K562 (cell line): ENCODE results near the gene LSS. TPM values are rescaled to one million over a fixed set of nuclear protein-coding genes. Genes with fewer than 3 reads are reported as not detected.

Experiments used
- ATAC-seq: fragments of 200-7000 bp; cut with Tn5 transposase; 3 replicates; pipeline ENCODE4 v1.9.1; 2020; ENCODE audit warnings: moderate library complexity
- BruUV-seq: library from RNA; stranded (reverse); fragments of 400-500 nt; replicated peaks from 2 replicates; lab custom pipeline; 2021; lab: Mats Ljungman, UMichigan
- CTCF ChIA-PET: fragments of 300-600 bp; formaldehyde crosslinking; extraction: SDS; loops from one replicate; lab custom pipeline; 2021; ENCODE audit warnings: low intra/inter-chr PET ratio; lab: Yijun Ruan, JAX
- POLR2A ChIA-PET: fragments of 300-600, 350-650 bp; sonication (Branson Sonifier 250); formaldehyde crosslinking; extraction: SDS; loops from one replicate; lab custom pipeline; 2021; ENCODE audit warnings: antibody characterized with exemption, inconsistent platforms; lab: Yijun Ruan, JAX
- DNase-seq, 4 experiments: peaks; one replicate each; pipeline versions ENCODE4 v3.0.0 to v3.0.0-alpha.2; 2011 to 2018; ENCODE audit warnings: low spot score in 3 of 4, mixed read lengths in 3 of 4; ENCODE audit errors: extremely low read depth in 1 of 4
- FAIRE-seq: peaks from 2 replicates; lab custom pipeline; 2011; peaks lifted over from hg19 to GRCh38; lab: Jason Lieb, UNC
- H2AFZ ChIP-seq: 2 replicates; pipeline ENCODE4 v1.6.0; 2011; ENCODE audit warnings: low read depth, low read length, control low read depth, inconsistent platforms
- H3K27ac ChIP-seq: fragments of 200-600 bp; 3 replicates; pipeline ENCODE4 v1.8.0; 2011; ENCODE audit warnings: low read depth, mild to moderate bottlenecking, control low read depth, inconsistent platforms, low read length, moderate library complexity, mixed read lengths; ENCODE audit errors: extremely low read depth
- H3K27me3 ChIP-seq, 2 experiments: fragments of 300-600 bp in 1 of 2; 2 replicates in 1 of 2; 3 replicates in 1 of 2; pipeline versions ENCODE4 v1.6.0 to v1.8.0; 2011; ENCODE audit warnings: inconsistent platforms in 2 of 2, low read length in 2 of 2, mild to moderate bottlenecking in 1 of 2, mixed read lengths in 1 of 2, moderate library complexity in 1 of 2; ENCODE audit not compliant: control insufficient read depth in 2 of 2, insufficient read depth in 2 of 2
- H3K36me3 ChIP-seq: fragments of 300-600 bp; 3 replicates; pipeline ENCODE4 v1.8.0; 2011; ENCODE audit warnings: mild to moderate bottlenecking, low read length, inconsistent platforms; ENCODE audit not compliant: control insufficient read depth, insufficient read depth
- H3K4me1 ChIP-seq, 2 experiments: fragments of 200-600 bp in 1 of 2; replicated peaks in 1 of 2; 2 replicates in 1 of 2; 3 replicates in 1 of 2; pipeline versions ENCODE4 v1.5.1 to v1.8.0; 2011; ENCODE audit warnings: inconsistent platforms in 2 of 2, low read length in 2 of 2, mild to moderate bottlenecking in 1 of 2, mixed read lengths in 1 of 2, moderate library complexity in 1 of 2; ENCODE audit not compliant: control insufficient read depth in 2 of 2, insufficient read depth in 2 of 2
- H3K4me2 ChIP-seq: 2 replicates; pipeline ENCODE4 v1.6.1; 2011; ENCODE audit warnings: low read length, control low read depth, inconsistent platforms, mixed read lengths; ENCODE audit not compliant: insufficient read depth
- H3K4me3 ChIP-seq: fragments of 200-600 bp; sonication (generic), shearing (Covaris generic); 2 replicates; pipeline ENCODE4 v1.5.1; 2016; ENCODE audit warnings: control low read depth, inconsistent platforms
- H3K79me2 ChIP-seq: fragments of 200-600 bp; 3 replicates; pipeline ENCODE4 v1.8.0; 2011; ENCODE audit warnings: low read length, inconsistent platforms; ENCODE audit not compliant: control insufficient read depth, insufficient read depth
- H3K9ac ChIP-seq, 2 experiments: 2 replicates each; pipeline versions ENCODE4 v1.6.0 to v1.6.1; 2011; ENCODE audit warnings: low read depth in 2 of 2, low read length in 2 of 2, control low read depth in 1 of 2, inconsistent platforms in 1 of 2, mild to moderate bottlenecking in 1 of 2, mixed read lengths in 1 of 2; ENCODE audit not compliant: insufficient read depth in 1 of 2
- H3K9me1 ChIP-seq: one replicate; pipeline ENCODE4 v1.6.0; 2011; ENCODE audit warnings: inconsistent platforms, mild to moderate bottlenecking, low read length, moderate library complexity; ENCODE audit not compliant: control insufficient read depth, insufficient read depth
- H3K9me3 ChIP-seq: replicated peaks from 2 replicates; pipeline ENCODE4 v1.5.1; 2011; ENCODE audit warnings: low read depth, low read length, inconsistent platforms; ENCODE audit not compliant: control insufficient read depth, insufficient read depth
- H4K20me1 ChIP-seq: replicated peaks from 2 replicates; pipeline ENCODE4 v1.6.1; 2011; ENCODE audit warnings: low read length, inconsistent platforms, mixed read lengths; ENCODE audit not compliant: control insufficient read depth, insufficient read depth
- HNRNPLL ChIP-seq: fragments of 200-400 bp; formaldehyde crosslinking; IDR thresholded peaks from 2 replicates; pipeline ENCODE4 v1.6.1; 2017; ENCODE audit warnings: low read length, low read depth, mild to moderate bottlenecking; ENCODE audit not compliant: poor library complexity, severe bottlenecking
- STAG1 ChIP-seq: sonication (generic); formaldehyde crosslinking; IDR thresholded peaks from 2 replicates; pipeline ENCODE4 v1.5.0; 2020; ENCODE audit warnings: missing genetic modification reagents, borderline replicate concordance
- TBP ChIP-seq: optimal IDR thresholded peaks from 2 replicates; pipeline ENCODE3; 2011; ENCODE audit warnings: low read depth, low read length, improper control_type of control experiment
- UBTF ChIP-seq, 2 experiments: IDR thresholded peaks; 2 replicates each; pipeline ENCODE4 v1.6.1; 2012; ENCODE audit warnings: improper control_type of control experiment in 2 of 2, low read depth in 2 of 2, low read length in 2 of 2, borderline replicate concordance in 1 of 2
- WGBS: fragments of 100-300 bp; shearing (Covaris generic); methylation state at CpG from one replicate; pipeline ENCODE4 v1.1.6; 2016; ENCODE audit warnings: low coverage, mixed read lengths; ENCODE audit not compliant: insufficient coverage; ENCODE audit errors: missing lambda C conversion rate; 5-methylcytosine and 5-hydroxymethylcytosine counted together
- in situ Hi-C: fragments of 300-500 bp; cut with MboI; formaldehyde crosslinking; loops from 4 replicates; pipeline ENCODE4 v1.15.0; 2018; ENCODE audit warnings: inconsistent platforms, mixed read lengths
- intact Hi-C: fragments of 100-400 bp; cut with micrococcal nuclease; formaldehyde crosslinking; loops from 2 replicates; pipeline ENCODE4 v1.14.2; 2022
- polyA plus RNA-seq, 8 experiments: library from polyadenylated mRNA; depleted of rRNA in 4 of 8; stranded (reverse) in 5 of 8; unstranded in 3 of 8; fragments of >200 nt; fragmentation: Nextera tagmentation in 2 of 8; fragmentation: Illumina TruSeq in 1 of 8; extraction: Ambion mirVana in 2 of 8; extraction: Trizol in 1 of 8; gene quantifications; 2 replicates each; pipeline versions ENCODE4 v1.2.1 to v1.2.3, GENCODE V29; 2011 to 2014; ENCODE audit warnings: inconsistent platforms in 1 of 8, missing spikeins in 1 of 8
- total RNA-seq, 7 experiments: library from RNA; depleted of rRNA in 6 of 7; stranded (reverse); fragments of >200 nt in 6 of 7; fragmentation: Illumina TruSeq in 2 of 7; extraction: Trizol in 2 of 7; gene quantifications; 2 replicates each; pipeline versions ENCODE4 v1.2.1 to v1.2.3, GENCODE V29; 2011 to 2021; ENCODE audit warnings: low replicate concordance in 1 of 7

LSS gene
- total and polyA plus RNA-seq, 9 of the 15 experiments (the other 6 are each of a cell fraction or from before 2014, with no cell fraction given) = 2.2 to 89.5 (median 37.4) TPM

GRCh38 chr21:46227811-46228344, 696 bp downstream of the LSS start:
- CTCF ChIA-PET = interaction anchor here (0.6 kb wide), 1 partner anchor 52 kb away, joined by 3 read pairs; no protein-coding TSS in a partner anchor
- ATAC-seq (peak; percentile 5; the same call in 1 of the 3 replicates), DNase-seq (peak in 1 of 4 experiments; percentile 37), FAIRE-seq (peak; percentile 44)
- WGBS = 2% methylated on average over 20 of the region's 20 CpGs
- intact Hi-C loops = loop anchor here (2.0 to 10.0 kb wide), 5 partner anchors 41 to 227 kb away; partner anchors contain the start of genes DIP2A and PCNT
- peaks cover 87% of the 10 kb centered on the region for H3K79me2 ChIP-seq
- TF ChIP-seq HNRNPLL = no peak
- peak in 1 of 2 experiments; percentile 29; a peak in 2 of 4 replicates for TF ChIP-seq UBTF (IDR thresholded peaks at IDR 0.05; ENCODE audit: borderline replicate concordance in 1 of 2, low read depth in 2 of 2, low read length in 2 of 2)
- TF ChIP-seq STAG1 (CRISPR knock-in tag) = no peak
- no peak for TF ChIP-seq TBP
- H3K9me1 ChIP-seq = peaks cover 2% of the 10 kb centered on the region
- no peaks in the 10 kb centered on the region for H3K9me3 ChIP-seq
- H3K9ac ChIP-seq = peak overlapping the region; percentile 51 to 94
- no peaks in the 10 kb centered on the region for H3K27me3 ChIP-seq
- peak overlapping the region; percentile 57 for H3K27ac ChIP-seq
- peak overlapping the region; percentile 90 for H3K4me2 ChIP-seq
- peak overlapping the region; percentile 69 for H2AFZ ChIP-seq
- BruUV-seq = no TSS peak
- H3K36me3 ChIP-seq = peaks cover 56% of the 10 kb centered on the region
- POLR2A ChIA-PET = interaction anchor here (1.0 to 1.8 kb wide), 5 partner anchors 11 to 228 kb away, joined by 3 to 6 read pairs (median 5); no protein-coding TSS in a partner anchor
- peak overlapping the region; percentile 87 for H3K4me3 ChIP-seq
- peaks cover 38 to 39% of the 10 kb centered on the region in 2 experiments; a peak in 4 of 5 replicates for H3K4me1 ChIP-seq
- in situ Hi-C loops = no loop called here
- peaks cover 9% of the 10 kb centered on the region; the same call in 1 of the 2 replicates for H4K20me1 ChIP-seq
